Parathyroid adenoma (tissue), 2 donors: ENCODE data around the gene SLC7A10.
"Not testable (repeated sequence)": the region's sequence is repeated elsewhere in the genome, so short reads cannot be mapped to it uniquely, and the experiment has no call there.

Experiments used
- H2AFZ ChIP-seq: fragments of 300-600 bp; sonication (generic); one replicate; pipeline ENCODE4 v1.7.0; 2017; ENCODE audit warnings: antibody characterized with exemption, mild to moderate bottlenecking
- H3K27ac ChIP-seq: fragments of 300-600 bp; sonication (generic); one replicate; pipeline ENCODE4 v1.7.0; 2017
- H3K27me3 ChIP-seq: fragments of 300-600 bp; sonication (generic); one replicate; pipeline ENCODE4 v1.7.0; 2017; ENCODE audit warnings: low read length; ENCODE audit not compliant: control insufficient read depth, insufficient read depth
- H3K36me3 ChIP-seq: fragments of 300-600 bp; sonication (generic); one replicate; pipeline ENCODE4 v1.7.0; 2017; ENCODE audit warnings: low read length; ENCODE audit not compliant: control insufficient read depth, insufficient read depth
- H3K4me1 ChIP-seq: fragments of 300-600 bp; sonication (generic); one replicate; pipeline ENCODE4 v1.7.0; 2017; ENCODE audit warnings: control low read depth
- H3K4me2 ChIP-seq: fragments of 300-600 bp; sonication (generic); one replicate; pipeline ENCODE4 v1.7.0; 2017; ENCODE audit warnings: low read length
- H3K4me3 ChIP-seq: fragments of 300-600 bp; sonication (generic); one replicate; pipeline ENCODE4 v1.7.0; 2017; ENCODE audit warnings: low read depth, low read length
- H3K79me2 ChIP-seq: fragments of 300-600 bp; sonication (generic); one replicate; pipeline ENCODE4 v1.7.0; 2017; ENCODE audit warnings: control low read depth
- H3K9ac ChIP-seq: fragments of 300-600 bp; sonication (generic); one replicate; pipeline ENCODE4 v1.7.0; 2017; ENCODE audit warnings: mild to moderate bottlenecking
- H3K9me3 ChIP-seq: fragments of 300-600 bp; sonication (generic); one replicate; pipeline ENCODE4 v1.7.0; 2017; ENCODE audit warnings: low read length; ENCODE audit not compliant: control insufficient read depth
- TF ChIP-seq, protein P1 (sequence below): fragments of 300-600 bp; sonication (generic); IDR thresholded peaks from one replicate; pipeline ENCODE4 v1.7.0; 2017; ENCODE audit warnings: antibody characterized with exemption, mild to moderate bottlenecking
- donor health status: primary hyperparathyroidism.

Gene SLC7A10

DNA sequence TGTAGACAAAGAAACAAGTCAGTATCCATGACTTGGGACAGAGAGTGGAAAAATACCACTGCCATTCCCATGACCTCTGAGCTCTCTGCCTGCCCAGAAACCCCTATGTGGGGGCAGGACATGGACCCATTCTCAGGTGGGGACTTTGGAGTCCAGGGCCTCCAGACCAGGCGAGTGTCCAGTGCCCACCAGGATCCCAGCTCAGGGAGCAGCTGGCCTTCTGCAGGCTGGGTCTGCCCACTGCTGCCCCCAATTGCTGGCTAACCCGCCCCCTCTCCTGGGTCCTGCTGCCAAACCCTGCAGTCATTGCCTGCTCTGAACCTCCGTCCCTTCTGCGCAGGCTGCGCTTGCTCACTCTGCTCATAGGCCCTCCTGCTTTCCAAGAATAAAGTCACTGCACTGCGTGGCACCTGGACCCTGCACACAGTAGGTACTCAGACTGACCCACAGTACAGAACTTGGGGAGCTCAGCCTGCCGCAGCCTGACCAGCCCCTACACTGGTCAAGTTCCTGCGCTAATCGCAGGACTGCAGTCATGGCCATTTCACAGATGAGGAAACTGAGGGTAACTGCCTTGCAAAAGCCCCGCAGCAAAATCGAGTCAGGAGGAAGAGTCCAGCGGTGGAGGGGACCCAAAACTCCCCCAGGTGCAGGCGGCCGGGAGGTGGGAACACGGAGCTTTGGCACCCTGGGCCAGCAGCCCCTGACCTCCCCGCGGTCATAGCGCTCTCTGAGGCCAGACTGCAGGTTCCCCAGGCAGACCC, 774 bp downstream of the SLC7A10 start:
- Histone ChIP-seq H3K27me3 (peaks cover 7% of the 10 kb centered on the region), H3K36me3 (no peaks in the 10 kb centered on the region), H3K79me2 (no peaks in the 10 kb centered on the region), H3K4me3 (no peak overlapping the region), H3K27ac (no peak overlapping the region), H2AFZ (no peak overlapping the region), H3K4me2 (no peak overlapping the region), H3K9me3 (no peaks in the 10 kb centered on the region), H3K4me1 (no peaks in the 10 kb centered on the region), H3K9ac (no peak overlapping the region)
- TF ChIP-seq, protein P1, sequence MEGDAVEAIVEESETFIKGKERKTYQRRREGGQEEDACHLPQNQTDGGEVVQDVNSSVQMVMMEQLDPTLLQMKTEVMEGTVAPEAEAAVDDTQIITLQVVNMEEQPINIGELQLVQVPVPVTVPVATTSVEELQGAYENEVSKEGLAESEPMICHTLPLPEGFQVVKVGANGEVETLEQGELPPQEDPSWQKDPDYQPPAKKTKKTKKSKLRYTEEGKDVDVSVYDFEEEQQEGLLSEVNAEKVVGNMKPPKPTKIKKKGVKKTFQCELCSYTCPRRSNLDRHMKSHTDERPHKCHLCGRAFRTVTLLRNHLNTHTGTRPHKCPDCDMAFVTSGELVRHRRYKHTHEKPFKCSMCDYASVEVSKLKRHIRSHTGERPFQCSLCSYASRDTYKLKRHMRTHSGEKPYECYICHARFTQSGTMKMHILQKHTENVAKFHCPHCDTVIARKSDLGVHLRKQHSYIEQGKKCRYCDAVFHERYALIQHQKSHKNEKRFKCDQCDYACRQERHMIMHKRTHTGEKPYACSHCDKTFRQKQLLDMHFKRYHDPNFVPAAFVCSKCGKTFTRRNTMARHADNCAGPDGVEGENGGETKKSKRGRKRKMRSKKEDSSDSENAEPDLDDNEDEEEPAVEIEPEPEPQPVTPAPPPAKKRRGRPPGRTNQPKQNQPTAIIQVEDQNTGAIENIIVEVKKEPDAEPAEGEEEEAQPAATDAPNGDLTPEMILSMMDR = no peak

DNA sequence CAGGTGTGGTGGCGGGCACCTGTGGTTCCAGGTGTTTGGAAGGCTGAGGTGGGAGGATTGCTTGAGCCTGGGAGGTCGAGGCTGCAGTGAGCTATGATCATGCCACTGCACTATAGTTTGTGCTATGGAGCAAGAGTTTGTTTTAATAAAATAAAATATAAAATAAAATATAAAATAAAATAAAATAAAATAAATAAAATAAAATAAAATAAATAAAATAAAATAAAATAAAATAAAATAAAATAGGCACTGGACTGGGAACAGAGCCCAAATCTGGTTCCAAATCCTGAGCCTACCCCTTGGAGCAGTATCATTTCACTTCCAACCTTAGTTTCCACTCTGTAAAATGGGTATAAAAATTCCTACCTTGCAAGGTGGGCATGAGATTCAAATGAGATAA, 3.4 kb downstream of the SLC7A10 start:
- not testable (repeated sequence) for H3K4me2 ChIP-seq, H3K9me3 ChIP-seq, H3K36me3 ChIP-seq, H3K27me3 ChIP-seq, H2AFZ ChIP-seq, H3K4me1 ChIP-seq, H3K27ac ChIP-seq, H3K4me3 ChIP-seq, H3K79me2 ChIP-seq, H3K9ac ChIP-seq

DNA sequence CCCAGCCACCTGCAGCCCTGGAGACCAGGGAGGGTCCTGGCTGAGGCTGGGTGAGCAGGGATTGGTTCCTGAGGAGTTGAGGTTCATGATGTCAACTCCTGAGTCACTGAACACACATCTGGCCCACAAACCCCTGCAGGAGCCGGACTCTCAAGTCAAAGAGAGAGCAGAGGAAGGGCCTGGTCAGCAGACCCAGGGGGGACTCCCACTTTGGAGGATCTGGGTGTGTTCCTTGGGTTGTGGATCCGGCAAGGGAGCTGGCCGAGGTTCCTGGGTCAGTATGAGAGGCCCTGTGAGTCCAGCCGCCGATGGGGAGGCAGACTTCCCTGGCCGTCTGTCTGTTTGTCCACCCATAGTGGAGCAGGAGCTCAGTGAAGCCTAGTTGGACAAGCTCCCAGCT, 4.0 kb downstream of the SLC7A10 start:
- Histone ChIP-seq H3K9me3 (no peaks in the 10 kb centered on the region), H3K4me2 (no peak overlapping the region), H3K27ac (no peak overlapping the region), H2AFZ (no peak overlapping the region), H3K9ac (no peak overlapping the region), H3K27me3 (peaks cover 7% of the 10 kb centered on the region), H3K4me1 (no peaks in the 10 kb centered on the region), H3K79me2 (no peaks in the 10 kb centered on the region), H3K4me3 (no peak overlapping the region), H3K36me3 (no peaks in the 10 kb centered on the region)
- TF ChIP-seq, protein P1 = no peak

DNA sequence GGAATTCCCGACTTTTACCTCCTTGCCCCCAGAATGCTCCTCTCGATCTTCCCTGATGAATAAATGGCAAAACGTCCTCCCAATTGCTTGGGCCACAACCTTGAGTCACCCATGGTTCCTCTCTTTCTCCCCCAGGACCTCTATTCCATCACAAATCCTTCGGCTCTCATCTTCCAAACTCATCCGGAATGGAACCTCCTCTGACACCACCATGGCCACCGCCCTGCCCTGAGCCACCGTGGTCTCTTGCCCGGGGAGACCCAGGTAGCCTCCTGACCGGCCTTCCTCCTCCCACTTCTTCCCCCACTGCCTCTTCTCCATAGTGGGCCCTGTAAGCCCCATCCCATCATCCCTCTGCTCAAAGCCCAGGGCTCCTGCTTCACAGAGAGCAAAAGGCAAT, 4.9 kb downstream of the SLC7A10 start:
- Histone ChIP-seq H3K9me3 (no peaks in the 10 kb centered on the region), H3K4me2 (no peak overlapping the region), H3K4me3 (no peak overlapping the region), H3K9ac (no peak overlapping the region), H3K79me2 (no peaks in the 10 kb centered on the region), H3K4me1 (no peaks in the 10 kb centered on the region), H3K27me3 (no peaks in the 10 kb centered on the region), H3K27ac (no peak overlapping the region), H3K36me3 (no peaks in the 10 kb centered on the region), H2AFZ (no peak overlapping the region)
- TF ChIP-seq, protein P1 = no peak

DNA sequence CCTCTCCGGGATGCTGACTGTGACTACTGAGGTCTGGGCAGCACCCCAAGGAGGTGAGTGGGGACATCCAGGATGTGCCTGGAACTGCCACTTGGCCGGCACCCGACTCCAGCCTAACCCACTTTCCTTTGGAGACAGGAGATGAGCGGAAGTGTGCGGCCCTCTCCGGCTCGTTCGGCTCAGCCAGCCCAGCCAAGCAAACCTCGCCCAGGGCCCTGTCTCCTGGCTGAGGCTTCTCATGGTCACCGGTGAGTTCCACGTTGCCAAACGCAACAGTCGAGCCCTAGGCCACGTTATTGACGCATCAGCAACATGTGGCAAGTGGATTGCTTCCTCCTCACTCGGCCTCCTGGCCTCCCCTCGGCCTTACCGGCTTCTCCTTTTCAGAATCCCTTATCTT, 5.5 kb downstream of the SLC7A10 start:
- H3K27ac ChIP-seq = no peak overlapping the region
- H3K4me1 ChIP-seq = no peaks in the 10 kb centered on the region
- H3K79me2 ChIP-seq = no peaks in the 10 kb centered on the region
- no peaks in the 10 kb centered on the region for H3K27me3 ChIP-seq
- H3K9ac ChIP-seq = no peak overlapping the region
- no peak overlapping the region for H2AFZ ChIP-seq
- TF ChIP-seq, protein P1 = no peak
- no peaks in the 10 kb centered on the region for H3K36me3 ChIP-seq
- H3K4me2 ChIP-seq = no peak overlapping the region
- H3K9me3 ChIP-seq = no peaks in the 10 kb centered on the region
- H3K4me3 ChIP-seq = no peak overlapping the region
